Measurements from ENCODE around the gene SPSB1.
A peak's percentile ranks its signal among the peaks of the same experiment; 100 is the strongest.

The SPSB1 gene

DNA sequence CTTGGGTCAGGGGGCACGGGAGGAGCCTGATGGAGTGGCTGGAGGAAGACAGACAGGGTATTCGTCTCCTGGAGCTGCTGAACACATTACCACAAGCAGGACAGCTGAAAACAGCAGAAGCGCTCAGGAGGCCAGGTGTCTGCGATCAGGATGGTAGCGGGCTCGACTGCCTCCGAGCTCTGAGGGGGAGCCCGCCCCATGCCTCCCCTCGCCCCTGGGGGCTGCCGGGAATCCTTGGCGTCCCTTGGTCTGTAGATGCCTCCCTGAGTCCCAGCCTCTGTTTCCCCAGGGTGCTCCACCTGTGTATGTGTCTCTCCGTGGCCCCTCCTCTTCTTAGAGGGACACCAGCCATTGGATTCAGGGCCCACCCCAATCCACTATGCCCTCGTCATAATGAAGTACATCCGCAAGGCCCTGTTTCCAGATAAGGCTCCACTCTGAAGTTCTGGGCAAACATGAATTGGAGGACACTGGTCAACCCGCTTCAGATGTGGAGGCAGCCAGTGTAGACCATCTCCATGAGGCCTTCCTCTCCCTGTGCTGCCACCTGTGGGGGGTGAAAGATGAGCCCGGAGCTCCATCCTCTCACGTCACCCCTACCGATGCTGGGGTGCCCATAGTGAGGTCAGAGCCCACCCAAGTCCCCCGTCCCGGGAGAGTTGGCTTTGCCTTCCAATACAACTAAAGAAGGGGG is 67.8 kb downstream of the SPSB1 start:
- TF ChIP-seq, protein P1, sequence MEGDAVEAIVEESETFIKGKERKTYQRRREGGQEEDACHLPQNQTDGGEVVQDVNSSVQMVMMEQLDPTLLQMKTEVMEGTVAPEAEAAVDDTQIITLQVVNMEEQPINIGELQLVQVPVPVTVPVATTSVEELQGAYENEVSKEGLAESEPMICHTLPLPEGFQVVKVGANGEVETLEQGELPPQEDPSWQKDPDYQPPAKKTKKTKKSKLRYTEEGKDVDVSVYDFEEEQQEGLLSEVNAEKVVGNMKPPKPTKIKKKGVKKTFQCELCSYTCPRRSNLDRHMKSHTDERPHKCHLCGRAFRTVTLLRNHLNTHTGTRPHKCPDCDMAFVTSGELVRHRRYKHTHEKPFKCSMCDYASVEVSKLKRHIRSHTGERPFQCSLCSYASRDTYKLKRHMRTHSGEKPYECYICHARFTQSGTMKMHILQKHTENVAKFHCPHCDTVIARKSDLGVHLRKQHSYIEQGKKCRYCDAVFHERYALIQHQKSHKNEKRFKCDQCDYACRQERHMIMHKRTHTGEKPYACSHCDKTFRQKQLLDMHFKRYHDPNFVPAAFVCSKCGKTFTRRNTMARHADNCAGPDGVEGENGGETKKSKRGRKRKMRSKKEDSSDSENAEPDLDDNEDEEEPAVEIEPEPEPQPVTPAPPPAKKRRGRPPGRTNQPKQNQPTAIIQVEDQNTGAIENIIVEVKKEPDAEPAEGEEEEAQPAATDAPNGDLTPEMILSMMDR (IDR thresholded peaks at IDR 0.05; ENCODE audit: low read depth, low read length) = no peak
- in situ Hi-C loops (cut with HindIII; ENCODE audit: low sequenced_read_pairs) = no loop called here
- no peak overlapping the region for H3K4me3 ChIP-seq (ENCODE audit: low read depth, low read length)
- no peak for DNase-seq (ENCODE audit: low read depth, low spot score)

DNA sequence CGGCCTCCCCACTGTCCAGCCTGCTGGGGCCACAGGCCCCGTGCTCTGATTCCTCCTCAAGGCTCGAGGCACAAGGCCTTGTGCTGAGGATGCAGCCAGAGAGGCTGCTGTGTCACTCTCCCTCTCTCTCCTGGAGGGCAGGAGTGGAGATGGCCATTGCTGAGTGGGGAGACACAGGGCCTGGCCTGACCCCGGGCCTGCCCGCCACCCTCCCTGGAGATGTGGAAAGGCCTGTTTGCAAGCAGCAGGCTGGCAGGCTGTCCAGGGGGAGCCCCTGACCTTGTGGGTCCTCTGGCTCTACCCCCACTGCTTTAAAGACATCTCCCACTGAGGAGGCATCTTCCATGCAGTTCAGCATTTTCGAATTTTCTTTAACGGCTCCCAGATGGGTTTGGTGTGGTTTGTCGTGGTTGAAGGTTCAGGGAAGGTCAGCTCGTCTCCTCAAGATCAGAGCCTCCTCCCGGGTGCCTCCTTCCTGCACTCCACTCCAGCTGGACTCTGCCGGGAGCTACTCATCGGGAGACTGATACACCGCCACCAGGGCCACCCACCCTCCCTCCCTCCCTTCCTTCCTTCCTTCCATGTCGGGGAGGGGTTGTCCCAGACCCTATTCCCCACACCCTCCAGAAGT is 69.1 kb downstream of the SPSB1 start:
- in situ Hi-C loops (cut with HindIII; ENCODE audit: low sequenced_read_pairs) = no loop called here
- peak; percentile 25 for DNase-seq (ENCODE audit: low read depth, low spot score)
- no peak overlapping the region for H3K4me3 ChIP-seq (ENCODE audit: low read depth, low read length)
- TF ChIP-seq, protein P1 (IDR thresholded peaks at IDR 0.05; ENCODE audit: low read depth, low read length) = no peak

DNA sequence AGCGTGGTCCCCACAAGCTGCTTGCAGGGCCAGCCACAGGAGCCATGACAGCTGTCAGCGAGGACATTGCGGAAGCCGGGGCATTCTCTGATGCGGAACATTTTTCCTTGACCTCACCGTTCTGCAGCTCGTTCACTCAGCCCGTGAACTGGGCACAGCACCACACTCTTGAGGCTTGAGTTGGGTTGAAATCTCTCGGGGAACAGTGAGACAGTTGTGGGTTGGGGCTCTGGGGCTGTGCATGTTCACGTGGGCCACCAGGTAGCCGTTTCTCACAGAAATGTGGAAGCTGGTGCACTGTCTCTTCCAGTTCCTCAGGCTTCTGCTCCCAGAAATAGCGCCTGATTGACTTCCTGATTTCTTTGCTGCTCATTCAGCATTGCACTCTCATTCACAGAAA is 69.8 kb downstream of the SPSB1 start:
- TF ChIP-seq, protein P1 (IDR thresholded peaks at IDR 0.05; ENCODE audit: low read depth, low read length) = no peak
- H3K4me3 ChIP-seq (ENCODE audit: low read depth, low read length) = no peak overlapping the region
- DNase-seq (ENCODE audit: low read depth, low spot score) = no peak
- in situ Hi-C loops (cut with HindIII; ENCODE audit: low sequenced_read_pairs) = no loop called here

DNA sequence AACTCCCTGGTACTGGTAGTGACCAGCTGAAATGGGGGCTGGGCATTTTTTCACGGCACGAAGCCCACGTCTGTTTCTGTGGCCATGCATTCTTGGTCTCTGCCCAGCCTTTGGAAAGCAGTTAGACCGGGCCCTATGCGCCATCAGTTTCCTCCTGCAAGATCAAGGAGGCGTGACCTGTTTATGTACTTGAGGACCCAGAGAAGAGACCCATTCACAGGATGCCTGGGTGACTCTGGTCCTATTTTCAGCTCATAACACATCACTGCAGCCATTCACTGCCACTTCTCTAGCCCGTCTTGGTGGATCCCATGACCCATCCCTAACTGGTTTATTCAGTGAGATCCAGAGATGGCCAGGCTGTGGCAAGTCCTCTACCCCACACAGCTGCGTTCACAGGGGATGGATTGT is 70.4 kb downstream of the SPSB1 start:
- TF ChIP-seq, protein P1 (IDR thresholded peaks at IDR 0.05; ENCODE audit: low read depth, low read length) = no peak
- H3K4me3 ChIP-seq (ENCODE audit: low read depth, low read length) = no peak overlapping the region
- no peak for DNase-seq (ENCODE audit: low read depth, low spot score)
- in situ Hi-C loops (cut with HindIII; ENCODE audit: low sequenced_read_pairs) = no loop called here

DNA sequence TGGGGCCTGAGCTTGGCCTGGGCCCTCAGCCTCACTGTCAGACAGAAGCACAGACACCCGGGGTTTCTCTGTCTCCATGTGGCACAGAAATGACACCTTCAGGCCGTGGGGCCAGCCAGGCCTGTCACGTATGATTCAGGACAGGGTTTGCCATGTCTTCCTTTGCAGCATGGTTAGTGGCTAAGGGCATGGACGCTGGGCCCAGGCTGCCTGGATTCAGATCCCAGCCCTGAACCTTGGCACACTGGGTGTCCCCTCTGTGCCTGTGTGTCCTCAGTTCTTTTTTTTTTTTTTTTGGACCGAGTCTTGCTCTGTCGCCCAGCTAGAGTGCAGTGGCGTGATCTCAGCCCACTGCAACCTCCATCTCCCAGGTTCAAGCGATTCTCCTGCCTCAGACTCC is 73.6 kb downstream of the SPSB1 start:
- DNase-seq (ENCODE audit: low read depth, low spot score) = no peak
- TF ChIP-seq, protein P1 (IDR thresholded peaks at IDR 0.05; ENCODE audit: low read depth, low read length) = no peak
- no peak overlapping the region for H3K4me3 ChIP-seq (ENCODE audit: low read depth, low read length)
- in situ Hi-C loops (cut with HindIII; ENCODE audit: low sequenced_read_pairs) = no loop called here

DNA sequence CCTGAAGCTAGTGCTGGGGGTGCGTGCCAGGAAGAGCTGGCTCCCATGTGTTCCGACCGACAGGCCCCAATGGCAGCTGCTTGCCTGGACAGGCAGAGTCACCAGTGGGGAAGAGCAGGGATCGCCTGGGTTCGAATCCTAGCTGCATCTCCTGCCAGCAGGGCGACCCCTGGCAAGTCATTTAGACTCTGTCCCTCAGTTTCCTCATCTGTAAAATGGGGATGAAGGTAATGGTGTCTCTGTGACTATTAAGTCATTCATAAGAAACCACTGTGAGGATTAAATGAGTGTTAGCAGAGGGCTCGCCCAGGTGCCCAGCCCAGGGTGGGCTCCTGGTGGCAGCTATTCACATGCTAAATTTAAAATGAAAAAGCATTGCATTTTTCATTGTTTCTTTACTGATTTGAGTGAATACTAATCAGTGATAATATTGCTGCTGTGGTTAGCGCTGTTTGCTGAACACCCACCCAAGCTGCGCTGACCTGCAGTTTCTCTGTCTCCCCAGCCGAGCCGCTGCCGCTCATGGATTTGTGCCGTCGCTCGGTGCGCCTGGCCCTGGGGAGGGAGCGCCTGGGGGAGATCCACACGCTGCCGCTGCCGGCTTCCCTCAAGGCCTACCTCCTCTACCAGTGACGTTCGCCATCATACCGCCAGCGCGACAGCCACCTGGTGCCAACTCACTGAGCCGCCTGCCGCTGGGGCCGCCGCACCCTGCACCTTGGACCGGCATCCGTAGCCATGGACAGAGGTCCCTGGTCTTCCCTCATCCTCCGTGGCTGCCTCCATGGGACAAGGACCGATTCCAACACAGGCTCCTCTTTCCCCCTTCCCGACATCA is 74.5 kb downstream of the SPSB1 start:
- no peak overlapping the region for H3K4me3 ChIP-seq (ENCODE audit: low read depth, low read length)
- TF ChIP-seq, protein P1 (IDR thresholded peaks at IDR 0.05; ENCODE audit: low read depth, low read length) = no peak
- in situ Hi-C loops (cut with HindIII; ENCODE audit: low sequenced_read_pairs) = no loop called here
- DNase-seq (ENCODE audit: low read depth, low spot score) = no peak
